ENCODE measurements around the gene COQ7. TPM values are rescaled to one million over a fixed set of nuclear protein-coding genes. Genes with fewer than 3 reads are reported as not detected.

Gene COQ7
- total RNA-seq, 2 donors from 2014 or later = 31.1 to 32.4 TPM

GRCh38 chr16:19093631-19094541, 26.5 kb downstream of the COQ7 start:
- H3K27me3 ChIP-seq (replicated peaks; ENCODE audit: insufficient read depth) = no peaks in the 10 kb centered on the region
- H3K9me3 ChIP-seq = no peaks in the 10 kb centered on the region
- intact Hi-C loops (cut with DNase I) = no loop called here
- H3K4me3 ChIP-seq = no peak overlapping the region
- no peaks in the 10 kb centered on the region for H3K4me1 ChIP-seq (replicated peaks)
- TF ChIP-seq POLR2AphosphoS5 (IDR thresholded peaks at IDR 0.05) (no peak), POLR2A (IDR thresholded peaks at IDR 0.05) (no peak), CTCF (IDR thresholded peaks at IDR 0.05) (no peak)
- DNase-seq (ENCODE audit: low spot score) = no peak
- WGBS = 85% methylated on average over 15 of the region's 15 CpGs
- H3K27ac ChIP-seq = no peak overlapping the region
- no peaks in the 10 kb centered on the region for H3K36me3 ChIP-seq

- no peak overlapping the region for H3K4me3 ChIP-seq
- no peaks in the 10 kb centered on the region for H3K9me3 ChIP-seq
- WGBS = 78% methylated on average over 11 of the region's 11 CpGs
- H3K27ac ChIP-seq = no peak overlapping the region
- intact Hi-C loops (cut with DNase I) = no loop called here
- H3K36me3 ChIP-seq = no peaks in the 10 kb centered on the region
- TF ChIP-seq CTCF (IDR thresholded peaks at IDR 0.05) = no peak
- TF ChIP-seq POLR2AphosphoS5 (IDR thresholded peaks at IDR 0.05) = no peak
- no peak for TF ChIP-seq POLR2A (IDR thresholded peaks at IDR 0.05)
- H3K27me3 ChIP-seq (replicated peaks; ENCODE audit: insufficient read depth) = no peaks in the 10 kb centered on the region
- no peak for DNase-seq (ENCODE audit: low spot score)
- H3K4me1 ChIP-seq (replicated peaks) = no peaks in the 10 kb centered on the region
Observed at GRCh38 chr16:19094542-19095365, 27.3 kb downstream of the COQ7 start.

GRCh38 chr16:19095654-19096053, 28.2 kb downstream of the COQ7 start:
- no peak for DNase-seq (ENCODE audit: low spot score)
- no peak overlapping the region for H3K27ac ChIP-seq
- WGBS = 72% methylated on average over 5 of the region's 5 CpGs
- no peaks in the 10 kb centered on the region for H3K27me3 ChIP-seq (replicated peaks; ENCODE audit: insufficient read depth)
- H3K4me3 ChIP-seq = no peak overlapping the region
- intact Hi-C loops (cut with DNase I) = no loop called here
- no peaks in the 10 kb centered on the region for H3K36me3 ChIP-seq
- H3K9me3 ChIP-seq = no peaks in the 10 kb centered on the region
- TF ChIP-seq POLR2AphosphoS5 (IDR thresholded peaks at IDR 0.05) (no peak), POLR2A (IDR thresholded peaks at IDR 0.05) (no peak), CTCF (IDR thresholded peaks at IDR 0.05) (no peak)
- no peaks in the 10 kb centered on the region for H3K4me1 ChIP-seq (replicated peaks)

- Histone ChIP-seq H3K27ac (no peak overlapping the region), H3K36me3 (no peaks in the 10 kb centered on the region), H3K4me3 (no peak overlapping the region), H3K27me3 (replicated peaks; ENCODE audit: insufficient read depth) (no peaks in the 10 kb centered on the region), H3K9me3 (no peaks in the 10 kb centered on the region), H3K4me1 (replicated peaks) (no peaks in the 10 kb centered on the region)
- intact Hi-C loops (cut with DNase I) = no loop called here
- WGBS = 94% methylated on average over 1 of the region's 1 CpG
- DNase-seq (ENCODE audit: low spot score) = no peak
- TF ChIP-seq POLR2A (IDR thresholded peaks at IDR 0.05) (no peak), POLR2AphosphoS5 (IDR thresholded peaks at IDR 0.05) (no peak), CTCF (IDR thresholded peaks at IDR 0.05) (no peak)
Observed at GRCh38 chr16:19098173-19098572, 30.8 kb downstream of the COQ7 start.

All from prostate gland (tissue), 2 donors.